ENCODE measurements around the gene FLRT1.

DNA sequence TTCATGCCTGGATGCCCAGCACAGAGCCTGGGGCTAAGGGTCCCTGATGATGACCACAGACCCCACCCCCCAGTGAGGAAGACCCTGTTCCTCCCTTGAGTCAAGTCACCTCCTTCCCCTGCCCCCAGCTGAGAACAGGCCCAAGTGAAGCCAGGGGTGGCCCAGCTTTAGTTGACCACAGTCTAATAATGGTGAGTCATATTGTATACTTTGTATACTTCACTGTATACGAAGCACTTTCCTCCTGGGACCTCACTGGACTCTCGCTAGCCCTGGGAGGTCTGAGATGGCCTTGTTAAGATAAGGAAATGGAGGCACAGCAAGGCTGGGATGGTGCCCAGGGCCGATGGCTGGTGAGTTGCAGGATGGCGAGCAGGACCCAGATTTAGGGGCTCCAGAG, 3.7 kb upstream of the FLRT1 start:
- TF ChIP-seq, protein P1, sequence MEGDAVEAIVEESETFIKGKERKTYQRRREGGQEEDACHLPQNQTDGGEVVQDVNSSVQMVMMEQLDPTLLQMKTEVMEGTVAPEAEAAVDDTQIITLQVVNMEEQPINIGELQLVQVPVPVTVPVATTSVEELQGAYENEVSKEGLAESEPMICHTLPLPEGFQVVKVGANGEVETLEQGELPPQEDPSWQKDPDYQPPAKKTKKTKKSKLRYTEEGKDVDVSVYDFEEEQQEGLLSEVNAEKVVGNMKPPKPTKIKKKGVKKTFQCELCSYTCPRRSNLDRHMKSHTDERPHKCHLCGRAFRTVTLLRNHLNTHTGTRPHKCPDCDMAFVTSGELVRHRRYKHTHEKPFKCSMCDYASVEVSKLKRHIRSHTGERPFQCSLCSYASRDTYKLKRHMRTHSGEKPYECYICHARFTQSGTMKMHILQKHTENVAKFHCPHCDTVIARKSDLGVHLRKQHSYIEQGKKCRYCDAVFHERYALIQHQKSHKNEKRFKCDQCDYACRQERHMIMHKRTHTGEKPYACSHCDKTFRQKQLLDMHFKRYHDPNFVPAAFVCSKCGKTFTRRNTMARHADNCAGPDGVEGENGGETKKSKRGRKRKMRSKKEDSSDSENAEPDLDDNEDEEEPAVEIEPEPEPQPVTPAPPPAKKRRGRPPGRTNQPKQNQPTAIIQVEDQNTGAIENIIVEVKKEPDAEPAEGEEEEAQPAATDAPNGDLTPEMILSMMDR (IDR thresholded peaks at IDR 0.05): no peak
- TF ChIP-seq EP300 (IDR thresholded peaks at IDR 0.05; ENCODE audit: low read depth) (no peak), POLR2A (IDR thresholded peaks at IDR 0.05) (no peak)
